GM18873 (cell line): ENCODE results near the gene CCDC137.

Source experiments
- ATAC-seq: cut with Tn5 transposase; IDR thresholded peaks from one replicate; pipeline ENCODE4 v1.9.1; 2021; ENCODE audit warnings: mild to moderate bottlenecking, moderate library complexity, moderate number of reproducible peaks; ENCODE audit not compliant: unreplicated experiment, low FRiP score

Gene CCDC137

DNA sequence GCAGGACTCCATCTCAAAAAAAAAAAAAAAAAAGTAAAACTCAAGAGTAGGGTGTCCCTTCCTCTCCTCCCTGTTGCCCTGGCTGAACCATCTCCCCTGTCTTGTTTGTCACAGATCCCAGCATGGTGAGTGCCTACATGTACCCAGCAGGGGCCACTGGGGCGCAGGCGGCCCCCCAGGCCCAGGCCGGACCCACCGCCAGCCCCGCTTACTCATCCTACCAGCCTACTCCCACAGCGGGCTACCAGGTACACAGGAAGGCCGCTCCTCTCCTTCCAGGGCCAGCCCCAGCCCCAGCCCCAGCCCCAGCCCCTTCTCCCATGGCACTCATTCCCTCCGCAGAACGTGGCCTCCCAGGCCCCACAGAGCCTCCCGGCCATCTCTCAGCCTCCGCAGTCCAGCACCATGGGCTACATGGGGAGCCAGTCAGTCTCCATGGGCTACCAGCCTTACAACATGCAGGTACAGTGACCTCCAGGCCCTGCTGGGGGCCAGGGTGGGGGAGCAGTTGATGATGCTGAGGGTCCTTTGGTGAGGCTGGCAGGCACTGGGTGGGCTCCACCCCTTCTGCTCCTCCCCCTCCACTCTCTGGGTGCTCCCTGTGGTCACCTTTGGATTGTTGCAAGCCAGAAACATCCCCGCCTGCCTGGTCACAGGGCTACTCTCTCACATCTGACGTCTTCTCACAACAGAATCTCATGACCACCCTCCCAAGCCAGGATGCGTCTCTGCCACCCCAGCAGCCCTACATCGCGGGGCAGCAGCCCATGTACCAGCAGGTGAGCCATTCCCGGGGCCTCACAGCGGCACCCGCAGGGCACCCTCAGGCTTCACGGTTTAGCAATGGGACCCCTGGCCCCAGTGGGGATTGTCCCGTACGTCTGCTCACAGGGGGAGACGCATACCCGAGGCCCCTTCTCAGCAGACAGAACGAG lies 34.1 kb downstream of the CCDC137 start:
- no peak for ATAC-seq

DNA sequence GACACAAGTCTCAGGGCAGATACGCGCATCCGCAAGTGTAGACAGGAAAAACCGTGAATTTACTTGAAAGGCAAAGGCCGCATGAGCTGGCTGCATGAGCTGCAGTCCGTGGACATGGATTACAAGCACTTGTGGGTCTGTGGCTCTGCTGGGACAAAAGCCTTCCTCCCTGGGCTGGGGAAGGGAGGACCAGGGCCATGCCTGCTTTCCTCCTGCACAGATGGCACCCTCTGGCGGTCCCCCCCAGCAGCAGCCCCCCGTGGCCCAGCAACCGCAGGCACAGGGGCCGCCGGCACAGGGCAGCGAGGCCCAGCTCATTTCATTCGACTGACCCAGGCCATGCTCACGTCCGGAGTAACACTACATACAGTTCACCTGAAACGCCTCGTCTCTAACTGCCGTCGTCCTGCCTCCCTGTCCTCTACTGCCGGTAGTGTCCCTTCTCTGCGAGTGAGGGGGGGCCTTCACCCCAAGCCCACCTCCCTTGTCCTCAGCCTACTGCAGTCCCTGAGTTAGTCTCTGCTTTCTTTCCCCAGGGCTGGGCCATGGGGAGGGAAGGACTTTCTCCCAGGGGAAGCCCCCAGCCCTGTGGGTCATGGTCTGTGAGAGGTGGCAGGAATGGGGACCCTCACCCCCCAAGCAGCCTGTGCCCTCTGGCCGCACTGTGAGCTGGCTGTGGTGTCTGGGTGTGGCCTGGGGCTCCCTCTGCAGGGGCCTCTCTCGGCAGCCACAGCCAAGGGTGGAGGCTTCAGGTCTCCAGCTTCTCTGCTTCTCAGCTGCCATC lies 34.9 kb downstream of the CCDC137 start:
- no peak for ATAC-seq

GRCh38 chr17:81702934-81703746 lies 36.6 kb downstream of the CCDC137 start, which contains the start of gene MRPL12:
TSS of gene MRPL12 (plus strand) at chr17:81703367. CDS start at chr17:81703502, 135 bp downstream.
- ATAC-seq = peak; percentile 75

DNA sequence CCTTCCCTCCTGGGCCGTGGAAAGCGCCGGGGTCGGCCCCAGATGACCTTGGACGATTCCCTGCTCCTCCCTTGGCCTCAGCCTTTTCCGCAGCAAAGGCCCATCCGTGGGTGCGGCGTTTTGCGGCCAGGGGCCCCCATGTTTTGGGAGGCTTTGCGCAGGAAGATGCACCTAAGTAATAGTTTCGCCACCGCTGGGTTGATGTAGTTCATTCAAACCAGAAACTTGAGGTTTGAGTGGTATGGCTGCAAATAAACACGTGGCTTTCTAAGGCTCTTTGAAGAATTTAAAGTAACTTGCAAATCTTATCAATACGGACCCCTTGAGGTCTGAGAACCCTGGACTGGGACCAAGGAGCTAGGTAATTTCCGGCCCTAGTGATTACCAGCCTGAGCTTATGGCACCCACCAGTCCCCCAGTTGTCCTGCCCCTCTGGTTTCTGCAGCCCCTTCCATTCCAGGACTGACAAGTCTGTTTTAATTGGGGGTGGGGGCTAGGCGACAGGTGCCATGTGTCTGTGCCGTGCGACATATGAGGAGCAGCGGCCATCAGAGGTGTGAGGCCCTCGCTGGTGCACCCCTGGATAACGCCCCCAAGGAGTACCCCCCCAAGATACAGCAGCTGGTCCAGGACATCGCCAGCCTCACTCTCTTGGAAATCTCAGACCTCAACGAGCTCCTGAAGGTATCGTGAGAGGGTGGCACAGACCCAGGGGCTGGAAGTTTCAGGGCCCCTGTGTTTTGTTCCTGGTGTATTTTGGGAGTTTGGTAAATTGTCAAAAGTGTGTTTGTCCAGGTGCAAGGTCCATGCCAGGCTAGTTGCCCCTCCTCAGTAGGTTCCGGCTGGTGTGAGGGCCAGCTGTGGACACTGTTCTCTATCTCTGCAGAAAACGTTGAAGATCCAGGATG lies 37.5 kb downstream of the CCDC137 start:
- ATAC-seq = no peak

GRCh38 chr17:81705518-81706231 lies 39.1 kb downstream of the CCDC137 start:
- no peak for ATAC-seq

DNA sequence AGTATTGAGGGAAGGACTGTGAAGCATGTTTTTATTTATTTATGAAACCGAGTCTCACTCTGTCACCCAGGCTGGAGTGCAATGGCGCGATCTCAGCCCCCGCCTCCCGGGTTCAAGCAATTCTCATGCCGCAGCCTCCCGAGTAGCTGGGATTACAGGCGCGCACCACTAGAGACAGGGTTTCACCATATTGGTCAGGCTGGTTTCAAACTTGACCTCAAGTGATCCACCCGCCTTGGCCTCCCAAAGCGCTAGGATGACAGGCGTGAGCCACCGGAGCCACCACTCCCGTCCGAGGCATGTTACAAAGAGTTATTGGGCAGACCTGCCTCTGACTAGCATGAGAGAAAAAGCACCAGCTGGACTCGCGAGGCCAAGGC lies 39.7 kb downstream of the CCDC137 start:
- ATAC-seq = no peak

DNA sequence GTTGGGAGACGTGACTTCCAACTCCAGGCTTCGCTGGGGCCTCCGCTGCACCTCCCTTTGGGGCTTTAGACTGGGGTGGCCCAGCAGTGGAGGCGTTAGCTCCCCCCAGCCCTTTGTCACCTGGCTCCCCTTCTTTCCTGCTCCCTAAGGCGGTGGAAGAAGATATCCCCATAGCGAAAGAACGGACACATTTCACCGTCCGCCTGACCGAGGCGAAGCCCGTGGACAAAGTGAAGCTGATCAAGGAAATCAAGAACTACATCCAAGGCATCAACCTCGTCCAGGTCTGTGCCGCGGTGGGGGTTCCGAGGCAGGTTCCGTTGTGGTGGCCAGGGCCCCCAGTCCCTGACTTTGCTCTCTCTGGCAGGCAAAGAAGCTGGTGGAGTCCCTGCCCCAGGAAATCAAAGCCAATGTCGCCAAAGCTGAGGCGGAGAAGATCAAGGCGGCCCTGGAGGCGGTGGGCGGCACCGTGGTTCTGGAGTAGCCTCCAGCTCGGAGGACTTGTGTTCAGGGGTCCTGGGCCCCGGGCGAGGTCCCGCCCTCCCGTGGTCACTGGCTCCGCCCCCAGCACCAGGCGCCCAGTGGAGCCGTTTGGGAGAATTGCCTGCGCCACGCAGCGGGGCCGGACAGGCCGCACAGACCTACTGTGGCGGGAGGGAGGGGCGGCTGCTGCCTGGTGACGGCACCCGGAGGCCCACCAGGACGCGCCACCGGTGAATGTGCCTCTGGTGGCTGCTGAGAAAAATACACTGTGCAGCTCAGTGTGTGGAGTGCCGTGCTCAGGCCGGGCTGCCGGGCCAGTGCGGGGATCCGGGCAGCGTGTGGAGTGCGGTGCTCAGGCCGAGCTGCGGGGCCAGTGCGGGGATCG lies 40.5 kb downstream of the CCDC137 start:
- no peak for ATAC-seq

DNA sequence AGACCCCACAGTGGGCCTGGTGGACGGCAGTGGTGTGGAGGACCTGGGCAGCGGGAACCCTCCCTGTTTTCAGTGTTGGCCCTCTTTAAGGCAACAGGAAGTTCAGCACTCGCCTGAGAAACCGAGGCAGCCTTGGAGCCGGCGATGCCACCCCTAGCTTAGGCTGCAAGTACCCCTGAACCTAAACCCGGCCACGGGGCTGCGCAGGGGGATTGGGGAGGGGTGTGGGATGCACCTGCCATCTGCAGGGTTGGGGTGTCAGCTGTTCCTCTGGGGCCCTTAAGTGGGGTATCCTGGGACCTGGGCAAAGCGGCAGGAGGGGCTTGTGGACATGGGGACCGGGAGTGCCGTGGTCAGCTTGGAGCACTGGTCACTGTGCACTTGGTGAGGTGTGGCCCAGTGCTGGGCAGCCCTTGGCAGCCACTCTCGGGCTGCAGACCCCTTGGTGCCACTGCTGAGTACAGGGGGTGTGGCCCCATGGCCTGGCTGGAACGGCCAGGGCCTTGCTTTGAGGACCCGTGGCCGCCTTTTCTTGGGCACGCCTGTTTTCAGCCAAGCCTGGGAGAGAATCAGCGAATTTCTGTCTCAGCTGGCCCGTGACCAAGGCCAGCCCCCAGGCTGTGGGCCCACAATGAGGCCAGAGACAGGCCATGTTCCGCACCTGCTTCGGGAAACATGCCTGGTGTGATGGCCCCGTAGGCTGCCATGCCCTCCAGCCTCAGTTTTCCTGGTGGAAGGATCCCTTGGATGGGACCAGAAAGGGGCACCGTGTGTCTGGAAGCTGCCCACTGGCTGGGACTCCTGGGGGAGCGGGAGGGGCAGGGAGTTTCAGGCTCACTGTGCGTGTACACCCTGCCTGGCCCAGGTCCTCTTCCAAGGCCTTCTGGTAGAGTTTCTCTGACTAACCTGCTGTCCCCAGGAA lies 41.4 kb downstream of the CCDC137 start:
- no peak for ATAC-seq

DNA sequence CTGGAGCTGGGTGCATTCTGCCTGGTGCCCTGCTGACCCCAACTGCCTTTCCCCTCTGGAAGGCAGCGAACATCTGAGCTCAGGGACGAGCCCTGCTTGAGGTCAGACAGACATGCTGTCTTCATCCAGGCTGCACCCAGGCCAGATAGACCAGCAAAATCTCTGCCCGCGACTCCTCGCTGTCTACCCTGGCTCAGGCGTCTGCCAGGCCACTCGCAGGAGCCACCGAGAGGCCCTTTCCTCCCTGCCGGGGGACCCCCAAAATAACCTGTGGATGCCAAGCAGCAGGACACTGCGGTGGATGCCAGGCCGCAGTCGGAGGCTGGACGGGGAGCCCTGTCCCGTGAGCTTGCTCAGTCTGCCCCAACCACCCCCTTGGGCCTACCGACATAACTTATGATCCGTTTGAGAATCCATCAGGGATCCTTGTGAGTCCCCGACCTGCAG lies 42.2 kb downstream of the CCDC137 start:
- ATAC-seq = no peak

DNA sequence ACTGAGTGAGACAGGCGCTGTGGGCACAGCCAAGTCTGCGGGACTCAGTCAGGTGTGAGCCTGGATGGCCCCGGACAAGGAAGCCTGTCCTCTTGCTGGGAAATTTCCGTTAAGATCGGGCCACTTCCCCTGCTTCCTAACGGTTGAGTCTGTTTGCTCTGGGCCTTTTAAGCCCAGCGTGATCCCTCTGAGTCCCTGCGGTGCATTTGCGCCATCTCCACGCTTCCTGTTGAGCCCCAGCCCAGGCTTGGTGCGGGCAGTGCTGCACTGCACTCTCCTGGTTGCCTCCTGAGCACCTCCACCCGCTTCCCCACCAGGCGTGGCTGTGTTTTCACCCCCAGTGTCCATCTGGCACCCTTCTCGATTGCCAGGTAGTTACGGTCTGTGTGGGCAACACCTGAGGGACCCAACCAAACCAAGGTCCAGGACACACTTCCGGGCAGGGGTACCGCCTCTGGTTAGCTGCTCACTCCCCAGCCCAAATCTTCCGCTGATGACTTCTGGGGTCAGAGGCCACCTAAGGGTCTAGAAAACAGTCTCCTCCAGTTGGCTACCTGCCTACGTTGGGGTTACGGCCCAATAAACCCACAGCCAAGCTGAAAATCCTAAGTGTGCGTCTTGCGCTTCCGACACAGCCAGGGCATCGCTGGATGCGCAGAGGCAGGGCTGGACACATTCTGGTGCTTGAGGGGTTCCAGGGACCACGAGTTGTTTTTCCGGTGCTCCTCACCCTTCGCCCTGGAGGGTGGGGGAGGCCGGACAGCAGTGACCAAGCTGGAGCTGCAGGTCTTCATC lies 44.2 kb downstream of the CCDC137 start:
- no peak for ATAC-seq

GRCh38 chr17:81711814-81712467 lies 45.4 kb downstream of the CCDC137 start, which contains the start of gene SLC25A10:
TSS of gene SLC25A10 (plus strand) at chr17:81712284. CDS start at chr17:81712427, 143 bp downstream.
- ATAC-seq = no peak

- no peak for ATAC-seq
These were observed 46.0 kb downstream of the CCDC137 start for GRCh38 chr17:81712468-81713003.

- ATAC-seq = no peak
These were observed 46.5 kb downstream of the CCDC137 start for GRCh38 chr17:81713004-81713555.

DNA sequence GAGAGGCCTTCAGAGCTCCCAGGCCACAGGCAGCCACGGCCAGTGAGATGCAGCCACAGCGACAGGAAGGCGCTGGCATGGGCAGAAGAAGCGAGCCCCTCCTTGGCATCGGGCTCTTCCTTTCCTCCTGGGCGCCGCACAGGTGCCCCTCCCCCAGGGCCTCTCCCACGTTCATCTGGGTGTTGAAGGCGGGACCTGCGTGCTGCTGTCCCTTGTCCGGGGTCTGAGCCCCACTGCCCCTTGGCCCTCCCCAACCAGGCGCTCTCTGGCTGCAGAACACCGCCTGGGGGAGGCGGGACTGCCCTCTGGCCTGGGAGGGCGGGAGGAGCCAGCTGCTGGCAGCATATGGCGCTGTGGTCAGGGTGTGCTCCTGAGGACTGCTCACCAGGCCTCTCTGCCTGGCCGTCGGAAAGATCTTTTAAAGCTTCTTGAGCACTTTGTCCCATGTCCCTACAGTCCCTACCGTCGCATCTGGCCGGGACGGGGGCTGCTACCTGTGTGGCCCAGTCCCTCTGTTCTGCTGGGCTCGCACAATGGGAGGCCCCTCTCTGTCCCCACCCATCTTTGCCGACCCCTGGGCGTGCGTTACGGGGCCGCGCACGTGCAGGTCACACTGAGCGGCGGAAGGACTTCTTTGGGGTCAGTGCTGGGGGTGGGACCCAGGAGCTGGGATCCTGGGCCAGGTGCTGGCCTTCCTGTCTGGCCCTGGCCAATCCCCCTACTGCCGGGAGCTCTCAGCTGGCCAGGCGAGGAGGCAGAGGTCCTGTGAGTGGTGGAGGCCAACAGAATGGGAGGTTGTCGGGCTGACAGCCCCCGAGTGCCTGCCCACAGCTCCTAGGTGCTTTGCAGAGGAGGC lies 47.2 kb downstream of the CCDC137 start:
- ATAC-seq = no peak
